Stimulated activated CD8-positive, alpha-beta memory T cell treated with anti-CD3 and anti-CD28 coated beads, Interleukin-12 subunit alpha, Interleukin-12 subunit beta, amount 100 ng/mL, for 24 hours (primary cell): ENCODE data around the gene SGPL1.

ENCODE experiments used
- DNase-seq: peaks from one replicate; pipeline ENCODE4 v3.0.0-alpha.2; 2020; ENCODE audit errors: extremely low read depth

Gene SGPL1

DNA sequence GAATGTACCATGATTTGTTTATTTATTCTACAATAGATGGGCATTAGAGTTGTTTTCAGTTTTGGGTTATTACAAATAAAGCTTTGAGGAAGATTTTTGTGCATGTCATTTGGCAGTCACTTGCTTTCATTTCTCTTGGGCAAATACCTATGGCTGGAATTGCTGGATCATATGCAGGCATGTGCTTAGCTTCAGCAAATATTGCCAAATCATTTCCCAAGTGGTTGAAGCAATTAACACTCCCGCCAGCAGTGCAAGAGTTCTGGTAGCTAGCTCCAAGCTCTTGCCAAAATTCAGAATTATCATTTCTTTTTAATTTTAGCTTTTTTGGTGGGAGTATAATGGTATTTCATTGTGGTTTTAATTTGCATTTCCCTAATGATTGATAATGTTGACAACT, 105.5 kb downstream of the SGPL1 start:
- no peak for DNase-seq

DNA sequence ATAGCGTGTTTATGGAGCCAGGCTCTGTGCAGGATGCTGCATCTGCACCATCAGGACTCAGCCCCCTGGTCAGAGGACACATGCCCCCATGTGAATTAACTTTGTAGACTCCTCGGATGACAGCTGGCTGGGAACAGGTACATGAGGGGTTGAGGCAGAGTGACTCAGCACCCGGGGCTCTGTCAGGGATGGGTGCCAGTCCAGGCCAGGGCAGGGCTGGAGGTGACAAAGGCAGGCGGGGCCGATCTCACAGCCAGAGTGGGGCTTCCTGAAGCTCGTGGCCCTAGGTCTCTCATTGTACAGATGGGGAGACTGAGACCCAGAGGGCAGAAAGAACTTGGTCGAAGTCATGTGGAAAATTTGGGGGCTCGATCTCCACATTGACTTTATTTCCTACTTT, 107.9 kb downstream of the SGPL1 start:
- DNase-seq: no peak

DNA sequence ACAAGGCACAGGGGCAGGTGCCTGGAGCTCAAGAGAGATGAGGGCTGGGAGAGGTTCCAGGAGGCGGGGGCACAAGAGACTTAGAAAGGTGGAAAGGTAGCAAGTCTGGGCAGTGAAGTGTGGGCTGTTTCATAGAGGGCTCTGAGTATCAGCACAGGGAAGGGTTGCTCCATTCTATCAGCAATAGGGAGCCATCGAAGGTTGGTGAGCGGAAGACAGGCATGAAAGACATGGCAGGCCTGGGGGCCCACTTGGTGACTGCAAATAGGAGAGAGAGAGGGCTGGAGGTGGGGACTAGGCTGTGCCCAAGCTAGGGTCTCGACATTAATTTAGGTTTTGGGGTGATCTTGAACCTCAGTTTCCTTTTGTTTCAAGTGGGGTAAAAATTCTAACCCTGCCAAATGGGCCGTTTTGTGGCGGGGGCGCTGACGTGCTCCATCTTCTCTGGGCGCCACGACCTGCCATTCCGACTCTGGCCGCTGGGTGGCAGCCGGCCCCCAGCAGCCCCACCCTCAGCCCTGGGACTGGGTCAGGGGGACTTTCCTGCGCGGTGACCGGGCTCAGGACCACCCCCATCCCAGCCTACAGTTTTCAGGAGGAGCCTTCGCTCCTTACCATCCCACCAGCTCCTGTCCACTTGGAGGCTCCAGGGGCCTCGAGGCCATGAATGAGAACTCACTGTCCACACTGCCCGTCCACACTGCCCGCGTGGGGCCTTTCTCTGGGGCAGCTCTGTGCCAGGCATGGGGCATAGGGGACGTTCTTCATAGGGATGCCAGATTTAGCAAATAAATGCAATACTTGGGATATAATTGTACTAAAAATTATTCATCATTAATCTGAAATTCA, 109.9 kb downstream of the SGPL1 start:
- peak; percentile 21 for DNase-seq

DNA sequence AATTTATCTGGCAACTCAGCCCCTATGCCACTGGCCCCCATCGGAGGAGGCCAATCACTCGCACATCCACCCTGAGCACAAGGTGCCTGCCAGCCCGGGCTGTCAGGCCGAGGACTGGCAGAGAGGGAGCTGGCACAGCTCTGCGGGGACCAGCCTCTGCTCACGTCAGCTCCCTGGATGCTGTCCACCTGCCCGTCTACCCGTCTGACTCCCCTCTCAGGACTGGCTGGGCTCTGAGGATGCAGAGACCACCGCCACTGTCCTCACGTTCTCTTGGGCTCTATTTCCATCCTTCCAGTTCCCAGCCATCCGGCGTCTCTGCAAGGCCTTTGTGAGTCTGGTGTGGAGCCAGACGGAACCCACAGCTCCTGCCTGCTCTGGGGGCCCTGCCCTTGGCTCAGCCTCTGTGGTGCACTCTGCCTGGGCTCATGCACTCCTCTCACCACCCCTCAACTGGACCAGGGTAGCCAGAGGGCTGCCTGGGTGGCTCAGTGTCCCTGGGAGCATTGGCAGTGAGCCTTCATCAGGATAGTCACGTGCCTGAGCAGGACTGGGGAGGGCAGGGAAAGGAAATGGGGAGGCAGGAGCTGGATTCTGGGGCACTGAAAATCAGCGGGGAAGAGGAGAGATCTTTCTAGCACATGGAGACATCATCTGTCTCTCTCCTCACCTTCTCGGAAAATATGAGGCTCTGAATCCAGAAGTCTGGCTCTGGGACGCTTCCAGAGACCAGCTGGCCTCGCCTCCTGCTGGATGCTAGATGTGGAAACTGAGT, 110.7 kb downstream of the SGPL1 start:
- no peak for DNase-seq

GRCh38 chr10:70927189-70927943, 111.6 kb downstream of the SGPL1 start:
- DNase-seq: no peak

- DNase-seq: no peak
Measured at GRCh38 chr10:70928140-70928539, 112.4 kb downstream of the SGPL1 start.

- no peak for DNase-seq
Measured at GRCh38 chr10:70930263-70931000, 114.7 kb downstream of the SGPL1 start.
